ENCODE results near the gene RBM19.

RBM19 gene

DNA sequence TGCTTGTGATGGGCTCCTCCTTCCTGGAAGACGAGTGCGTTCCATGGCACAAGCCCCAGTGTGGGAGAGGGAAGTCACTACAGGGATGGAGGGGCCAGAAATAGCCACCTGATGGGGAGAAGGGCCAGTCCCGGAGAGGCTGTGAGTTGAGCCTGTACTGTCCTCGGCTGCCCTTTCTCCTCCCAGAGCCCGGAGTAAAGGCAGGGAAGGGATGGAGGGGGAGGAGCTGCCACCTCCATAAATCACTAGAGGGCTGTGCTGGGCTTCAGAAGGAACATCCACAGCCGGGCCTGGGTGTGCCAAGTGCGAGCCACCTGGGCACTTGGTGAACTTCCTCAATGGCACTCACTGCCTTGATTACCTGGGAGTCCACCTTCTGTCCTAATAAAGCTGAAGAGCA is 110.1 kb downstream of the RBM19 start:
- H3K4me3 Mint-ChIP-seq, result no peak overlapping the region
- no peak for ATAC-seq (ENCODE audit: low read depth)
- H3K4me1 Mint-ChIP-seq, result no peaks in the 10 kb centered on the region
- DNase-seq (ENCODE audit: low spot score in 2 of 2), result no peak
- H3K27ac Mint-ChIP-seq, result no peak overlapping the region
- no peaks in the 10 kb centered on the region for H3K9me3 Mint-ChIP-seq
- no peaks in the 10 kb centered on the region for H3K27me3 Mint-ChIP-seq
- peaks cover 39% of the 10 kb centered on the region for H3K36me3 Mint-ChIP-seq

DNA sequence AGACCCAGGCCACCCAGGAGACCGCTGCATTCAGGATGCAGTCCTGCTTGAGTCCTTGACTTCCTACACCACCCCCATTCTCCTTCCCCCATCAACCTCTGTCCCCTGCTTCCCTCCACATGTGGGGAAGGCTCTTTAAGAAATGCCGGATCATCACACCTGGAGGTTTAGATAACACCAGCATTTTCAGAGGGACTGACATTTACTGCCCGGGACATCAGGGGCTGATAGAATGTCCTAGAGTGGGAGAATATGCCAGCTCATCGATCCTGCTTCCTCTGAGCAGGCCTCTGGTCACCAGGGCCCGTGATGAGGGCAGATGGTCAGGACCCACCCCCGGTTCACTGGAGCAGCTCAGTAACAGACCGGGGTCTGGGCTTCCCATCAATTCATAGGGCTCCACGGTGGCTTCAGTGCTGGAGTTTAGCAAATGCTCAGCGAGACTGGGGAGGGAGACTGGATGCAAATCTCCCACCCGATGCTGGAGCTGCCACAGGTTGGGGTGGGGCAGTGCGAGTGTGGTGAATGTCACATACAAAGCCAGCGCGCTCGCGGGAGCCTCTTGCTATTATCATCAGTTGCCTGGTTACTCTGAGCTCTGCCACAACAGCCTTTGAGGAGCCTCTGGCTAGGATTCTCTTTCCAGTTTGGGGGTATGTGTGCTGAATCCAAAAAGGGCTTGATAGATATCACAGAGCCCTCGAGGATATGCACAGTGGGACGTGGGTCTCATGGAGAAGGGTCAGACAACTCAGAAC is 111.6 kb downstream of the RBM19 start:
- H3K4me1 Mint-ChIP-seq, result no peaks in the 10 kb centered on the region
- H3K4me3 Mint-ChIP-seq, result no peak overlapping the region
- ATAC-seq (ENCODE audit: low read depth) (no peak), DNase-seq (ENCODE audit: low spot score in 2 of 2) (no peak)
- no peaks in the 10 kb centered on the region for H3K9me3 Mint-ChIP-seq
- peaks cover 40% of the 10 kb centered on the region for H3K36me3 Mint-ChIP-seq
- H3K27ac Mint-ChIP-seq, result no peak overlapping the region
- H3K27me3 Mint-ChIP-seq, result no peaks in the 10 kb centered on the region

DNA sequence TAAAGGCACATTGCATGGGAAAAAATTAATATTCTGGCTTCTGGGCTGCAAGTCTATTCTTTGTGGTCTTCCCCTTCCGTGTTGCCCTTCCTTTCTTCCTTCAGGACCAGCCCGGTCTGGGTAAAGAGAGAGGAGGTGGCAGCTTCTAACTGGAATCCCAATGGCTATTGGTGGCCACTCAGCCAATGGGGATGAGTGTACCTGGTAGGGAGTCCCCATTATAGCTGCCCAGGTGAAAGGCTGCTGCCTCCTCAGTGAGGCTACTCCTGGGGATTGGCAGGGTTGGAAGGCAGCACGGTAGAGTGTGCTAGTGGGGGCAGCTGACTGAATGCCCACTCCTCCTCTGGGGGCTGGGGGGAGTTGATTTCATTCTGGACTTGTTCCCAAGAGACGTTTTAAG is 112.6 kb downstream of the RBM19 start:
- DNase-seq (ENCODE audit: low spot score in 2 of 2) (no peak), ATAC-seq (ENCODE audit: low read depth) (no peak)
- Mint-ChIP-seq H3K36me3 (peaks cover 36% of the 10 kb centered on the region), H3K4me1 (no peaks in the 10 kb centered on the region), H3K27ac (no peak overlapping the region), H3K9me3 (no peaks in the 10 kb centered on the region), H3K4me3 (no peak overlapping the region), H3K27me3 (no peaks in the 10 kb centered on the region)

DNA sequence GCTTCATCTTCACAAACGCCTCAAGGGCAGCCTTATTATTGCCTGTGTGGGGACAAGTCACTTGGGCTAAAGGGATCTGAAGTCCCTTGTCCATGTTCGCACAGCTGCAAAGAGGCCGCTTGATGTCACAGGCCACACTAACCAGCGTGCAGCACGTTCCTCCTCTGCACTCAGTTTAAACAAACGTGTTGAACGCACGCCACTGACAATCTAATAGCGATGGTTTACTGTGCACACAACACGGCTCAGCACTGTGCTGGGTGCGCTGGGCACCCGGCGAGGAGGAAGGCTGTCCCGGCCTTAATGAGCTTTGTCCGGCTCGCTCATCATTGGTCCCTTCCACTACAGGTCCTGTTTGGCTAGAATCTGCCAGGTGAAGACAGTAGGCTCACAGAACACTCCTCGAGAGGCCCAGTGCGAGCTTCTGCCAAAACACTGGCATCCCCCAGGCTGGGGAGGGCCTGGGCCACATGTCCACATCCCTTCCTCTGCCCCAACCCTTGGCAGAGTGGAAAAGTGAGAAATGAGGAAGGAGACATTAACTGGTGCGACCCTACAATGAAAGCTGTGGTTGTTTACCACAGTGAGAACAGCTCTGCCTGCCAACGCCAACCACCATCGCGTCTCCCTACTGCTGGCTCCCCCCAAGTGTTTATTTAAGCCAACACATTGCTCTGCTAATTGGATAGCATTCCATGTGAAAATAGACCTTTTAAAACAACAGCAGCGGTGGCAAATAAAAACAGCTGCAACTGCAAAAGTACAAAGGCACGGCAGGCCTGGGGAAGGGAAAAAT is 113.2 kb downstream of the RBM19 start:
- no peak overlapping the region for H3K4me3 Mint-ChIP-seq
- peaks cover 33% of the 10 kb centered on the region for H3K36me3 Mint-ChIP-seq
- DNase-seq (ENCODE audit: low spot score in 2 of 2) (no peak), ATAC-seq (ENCODE audit: low read depth) (no peak)
- H3K9me3 Mint-ChIP-seq, result no peaks in the 10 kb centered on the region
- H3K27me3 Mint-ChIP-seq, result no peaks in the 10 kb centered on the region
- no peaks in the 10 kb centered on the region for H3K4me1 Mint-ChIP-seq
- H3K27ac Mint-ChIP-seq, result no peak overlapping the region

DNA sequence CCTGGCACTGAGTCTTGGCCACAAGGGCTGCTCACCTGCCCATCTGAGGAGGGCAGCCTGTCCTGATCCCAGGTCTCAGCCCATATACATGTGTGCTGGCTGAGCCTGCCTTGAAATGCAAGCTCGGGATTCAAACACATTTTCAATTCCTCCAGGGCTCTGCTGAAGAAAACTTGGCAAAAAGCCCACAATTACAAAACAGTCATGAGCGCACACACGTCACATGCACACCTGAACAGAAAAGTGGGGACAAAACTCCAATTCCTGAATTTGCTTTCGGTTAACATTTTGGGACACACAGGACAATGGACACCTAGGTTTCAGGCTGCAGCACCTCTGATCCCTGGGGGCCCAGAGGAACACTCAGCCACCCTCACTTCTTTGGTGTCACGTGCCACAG is 113.9 kb downstream of the RBM19 start:
- Mint-ChIP-seq H3K27me3 (no peaks in the 10 kb centered on the region), H3K36me3 (peaks cover 34% of the 10 kb centered on the region), H3K4me1 (no peaks in the 10 kb centered on the region), H3K27ac (no peak overlapping the region), H3K4me3 (no peak overlapping the region), H3K9me3 (no peaks in the 10 kb centered on the region)
- DNase-seq (ENCODE audit: low spot score in 2 of 2) (no peak), ATAC-seq (ENCODE audit: low read depth) (no peak)

DNA sequence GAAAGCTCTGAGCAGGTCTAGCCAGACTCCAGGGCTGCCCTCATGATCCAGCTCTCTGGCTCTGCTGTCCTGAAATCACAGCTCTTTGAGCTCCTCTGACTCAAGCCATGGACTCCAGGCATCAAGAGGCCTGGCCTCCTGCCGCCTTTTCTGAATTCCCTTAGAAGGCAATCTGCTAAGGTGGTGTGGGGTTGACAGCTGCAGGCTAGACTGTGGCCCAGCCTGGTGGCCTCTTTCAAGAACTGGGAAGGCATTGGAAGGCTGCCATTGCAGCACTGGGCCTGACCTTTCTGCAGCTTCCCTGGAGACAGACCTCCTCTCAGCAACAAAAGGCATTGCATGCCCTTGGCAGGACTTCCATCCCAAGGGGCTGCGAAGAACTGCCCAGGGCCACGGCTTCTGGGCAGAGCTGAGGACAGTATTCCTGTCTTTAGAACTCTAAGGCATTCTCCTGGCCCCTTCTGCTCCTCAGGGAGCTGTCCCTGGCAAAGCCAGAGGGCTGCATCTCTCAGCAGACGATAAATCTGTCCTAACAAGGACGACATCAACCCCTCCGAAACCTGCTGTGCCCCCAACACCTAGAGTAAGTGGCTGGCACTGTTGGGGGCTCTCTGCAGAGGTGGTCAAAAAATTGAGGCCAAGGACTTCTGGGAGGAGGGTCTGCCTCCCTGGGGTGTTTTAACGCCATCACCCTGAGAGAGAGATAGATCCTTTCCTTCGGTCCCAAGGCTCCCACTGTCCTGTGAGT is 115.6 kb downstream of the RBM19 start:
- Mint-ChIP-seq H3K4me1 (no peaks in the 10 kb centered on the region), H3K9me3 (no peaks in the 10 kb centered on the region), H3K27ac (no peak overlapping the region), H3K4me3 (no peak overlapping the region), H3K27me3 (no peaks in the 10 kb centered on the region), H3K36me3 (peaks cover 25% of the 10 kb centered on the region)
- DNase-seq (ENCODE audit: low spot score in 2 of 2) (no peak), ATAC-seq (ENCODE audit: low read depth) (no peak)

DNA sequence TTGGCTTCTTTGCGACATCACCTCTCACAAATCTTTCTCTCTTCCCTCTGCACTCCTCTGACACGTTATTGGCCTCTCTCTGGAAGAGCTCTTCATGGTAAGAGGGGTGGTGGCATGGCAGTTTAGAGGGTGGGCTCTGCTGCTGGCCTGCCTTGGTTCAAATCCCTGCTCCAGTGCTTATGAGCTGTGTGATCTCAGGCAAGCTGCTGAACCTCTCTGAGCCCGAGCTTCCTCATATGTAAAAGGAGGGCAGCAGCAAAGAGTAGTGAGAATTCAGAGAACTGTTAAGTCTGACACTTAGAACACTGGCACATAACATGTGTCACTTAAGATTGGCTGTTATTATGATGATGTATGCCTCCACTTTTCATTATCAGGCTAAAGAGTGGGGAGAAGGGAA is 118.3 kb downstream of the RBM19 start:
- peaks cover 25% of the 10 kb centered on the region for H3K36me3 Mint-ChIP-seq
- H3K4me1 Mint-ChIP-seq, result no peaks in the 10 kb centered on the region
- ATAC-seq (ENCODE audit: low read depth) (no peak), DNase-seq (ENCODE audit: low spot score in 2 of 2) (no peak)
- no peaks in the 10 kb centered on the region for H3K27me3 Mint-ChIP-seq
- H3K4me3 Mint-ChIP-seq, result no peak overlapping the region
- no peak overlapping the region for H3K27ac Mint-ChIP-seq
- no peaks in the 10 kb centered on the region for H3K9me3 Mint-ChIP-seq

DNA sequence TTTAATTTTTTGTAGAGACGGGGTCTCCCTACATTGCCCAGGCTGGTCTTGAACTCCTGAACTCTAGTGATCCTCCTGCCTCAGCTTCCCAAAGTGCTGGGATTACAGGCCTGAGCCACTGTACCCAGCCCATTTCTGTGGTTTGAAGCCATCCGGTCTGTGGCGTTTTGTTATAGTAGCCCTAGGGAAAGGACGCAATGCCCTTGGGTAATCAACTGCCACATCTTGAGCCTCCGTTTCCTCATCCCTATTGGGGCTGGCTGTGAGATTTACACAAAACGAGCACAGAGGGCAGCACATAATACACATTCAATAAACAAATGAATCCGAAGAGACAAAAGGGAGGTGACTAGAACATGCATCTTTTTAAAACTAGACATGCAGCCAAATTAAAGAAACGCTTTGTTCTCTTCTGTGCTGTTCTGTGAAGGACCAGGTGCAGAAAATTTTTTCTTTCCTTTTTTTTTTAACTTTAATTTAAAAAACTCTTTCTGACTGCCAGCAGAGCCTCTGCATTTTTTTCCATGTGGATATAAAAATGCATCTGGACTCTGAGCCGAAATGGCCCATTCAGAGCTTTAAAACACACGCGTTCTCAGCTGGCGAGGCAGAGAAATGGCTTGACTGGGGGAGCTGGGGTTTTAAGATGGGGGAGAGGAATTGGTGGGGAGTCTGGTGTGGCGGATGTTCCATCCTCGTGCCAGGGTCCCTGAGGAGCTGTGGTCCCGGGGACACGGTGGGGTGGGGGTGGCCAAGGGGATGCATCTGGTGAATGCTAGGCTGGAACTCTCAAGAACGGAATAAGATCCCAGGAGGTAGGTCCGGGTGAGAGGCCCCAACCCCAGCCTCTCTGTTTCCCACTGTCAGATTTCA is 119.0 kb downstream of the RBM19 start:
- H3K4me3 Mint-ChIP-seq, result no peak overlapping the region

DNA sequence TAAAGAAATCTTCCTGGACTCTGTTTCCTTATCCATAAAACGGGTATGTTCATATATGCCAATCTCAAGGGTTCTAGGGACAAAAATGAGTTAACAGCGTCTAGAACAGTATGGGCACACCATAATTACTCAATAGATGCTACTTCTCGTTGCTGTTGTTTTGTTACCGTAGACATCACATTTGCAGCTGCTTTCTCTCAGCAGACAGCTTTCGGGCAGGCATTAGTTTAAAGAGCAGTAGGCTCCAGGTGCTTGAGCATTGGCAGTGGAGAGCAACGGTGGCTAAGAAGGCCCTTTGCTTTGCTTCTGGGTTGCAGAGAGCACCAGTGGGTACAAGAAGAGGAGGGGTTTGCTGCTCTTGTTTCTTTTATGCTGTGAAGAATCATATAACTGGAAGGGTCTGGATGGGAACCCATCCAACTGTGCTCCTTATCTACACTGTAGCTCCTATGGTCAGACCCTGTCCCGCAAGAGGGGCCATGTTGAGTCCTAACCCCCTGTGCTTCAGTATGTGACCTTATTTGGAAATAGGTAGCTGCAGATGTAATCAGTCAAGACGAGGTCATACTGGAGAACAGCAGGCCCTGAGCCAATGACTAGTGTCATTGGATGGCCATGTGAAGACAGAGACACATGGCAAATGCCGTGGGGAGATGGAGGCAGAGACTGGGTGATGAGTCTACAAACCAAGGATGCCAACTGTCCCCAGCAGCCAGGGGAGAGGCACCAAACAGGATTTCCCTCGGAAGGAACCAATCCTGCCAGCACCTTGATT is 120.0 kb downstream of the RBM19 start:
- H3K4me3 Mint-ChIP-seq, result no peak overlapping the region
- H3K4me1 Mint-ChIP-seq, result no peaks in the 10 kb centered on the region
- H3K9me3 Mint-ChIP-seq, result no peaks in the 10 kb centered on the region
- DNase-seq (ENCODE audit: low spot score in 2 of 2), result no peak
- H3K27me3 Mint-ChIP-seq, result no peaks in the 10 kb centered on the region
- no peak overlapping the region for H3K27ac Mint-ChIP-seq
- H3K36me3 Mint-ChIP-seq, result peaks cover 26% of the 10 kb centered on the region
- ATAC-seq (ENCODE audit: low read depth), result no peak

More for the DNA sequence above, 119.0 kb downstream of the RBM19 start:
- Mint-ChIP-seq H3K9me3 (no peaks in the 10 kb centered on the region), H3K4me1 (no peaks in the 10 kb centered on the region), H3K27me3 (no peaks in the 10 kb centered on the region), H3K27ac (no peak overlapping the region), H3K36me3 (peaks cover 27% of the 10 kb centered on the region)
- no peak for ATAC-seq (ENCODE audit: low read depth)
- DNase-seq (ENCODE audit: low spot score in 2 of 2), result no peak

DNA sequence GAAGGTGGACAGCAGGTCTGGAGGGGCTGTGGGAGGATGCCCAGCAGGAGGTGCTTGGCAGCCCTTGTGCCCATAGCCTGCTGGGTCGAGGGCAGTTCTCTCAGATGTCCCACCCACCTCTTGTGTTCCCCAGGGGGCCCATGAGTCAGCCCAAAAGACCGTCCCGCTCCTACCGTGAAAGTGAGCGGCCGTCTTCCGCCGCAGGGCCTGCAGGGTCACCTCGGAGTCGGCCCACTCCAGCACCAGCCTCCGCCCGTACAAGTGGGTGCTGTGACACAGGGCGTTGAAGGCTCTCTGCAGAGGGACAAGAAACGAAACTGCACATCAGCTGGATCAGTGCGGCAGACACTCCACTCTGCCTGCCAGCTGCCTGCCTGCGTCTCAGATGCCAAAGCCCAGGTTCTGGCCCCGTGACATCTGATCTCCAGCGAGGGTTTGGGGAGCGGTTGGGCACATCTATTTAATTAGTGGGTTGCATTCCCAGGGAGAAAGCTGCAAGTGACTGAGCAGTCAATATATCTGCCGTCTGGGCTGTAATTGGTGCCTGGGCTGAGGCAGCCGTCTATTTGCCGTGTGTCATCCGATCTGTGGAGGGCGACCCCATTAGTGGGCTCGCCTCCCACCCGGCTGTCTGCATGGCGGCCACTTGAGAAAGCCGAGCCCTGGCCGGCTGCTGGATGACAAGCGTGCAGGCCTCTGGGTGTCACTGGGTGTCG is 121.5 kb downstream of the RBM19 start:
- DNase-seq (ENCODE audit: low spot score in 2 of 2), result no peak
- H3K36me3 Mint-ChIP-seq, result peaks cover 28% of the 10 kb centered on the region

DNA sequence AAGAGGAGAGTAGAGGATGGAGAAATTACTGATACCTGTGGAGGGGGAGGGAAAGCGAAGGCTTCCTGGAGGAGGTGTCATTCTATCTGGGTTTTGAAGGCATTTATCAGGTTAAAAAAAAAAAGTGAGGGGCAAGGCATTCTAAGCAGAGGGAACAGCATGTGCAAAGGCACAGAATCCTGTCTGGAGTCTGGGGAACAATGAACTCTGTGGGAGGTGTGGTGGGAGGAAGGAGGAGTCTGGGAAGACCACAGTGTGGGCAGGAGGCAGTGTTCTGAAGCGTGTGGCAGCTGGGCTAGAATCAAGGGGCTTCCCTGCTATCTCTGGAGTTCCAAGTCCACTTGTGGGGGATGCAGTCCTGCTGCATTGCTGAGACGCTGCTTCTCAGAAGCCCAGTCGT is 123.4 kb downstream of the RBM19 start:
- H3K36me3 Mint-ChIP-seq, result peaks cover 25% of the 10 kb centered on the region
- no peak overlapping the region for H3K4me3 Mint-ChIP-seq
- ATAC-seq (ENCODE audit: low read depth), result no peak
- no peaks in the 10 kb centered on the region for H3K27me3 Mint-ChIP-seq
- no peak overlapping the region for H3K27ac Mint-ChIP-seq
- DNase-seq (ENCODE audit: low spot score in 2 of 2), result no peak
- H3K4me1 Mint-ChIP-seq, result no peaks in the 10 kb centered on the region
- H3K9me3 Mint-ChIP-seq, result no peaks in the 10 kb centered on the region

More for the DNA sequence above, 121.5 kb downstream of the RBM19 start:
- H3K4me1 Mint-ChIP-seq, result no peaks in the 10 kb centered on the region
- H3K27me3 Mint-ChIP-seq, result no peaks in the 10 kb centered on the region
- no peaks in the 10 kb centered on the region for H3K9me3 Mint-ChIP-seq
- H3K27ac Mint-ChIP-seq, result no peak overlapping the region
- no peak overlapping the region for H3K4me3 Mint-ChIP-seq
- ATAC-seq (ENCODE audit: low read depth), result no peak

DNA sequence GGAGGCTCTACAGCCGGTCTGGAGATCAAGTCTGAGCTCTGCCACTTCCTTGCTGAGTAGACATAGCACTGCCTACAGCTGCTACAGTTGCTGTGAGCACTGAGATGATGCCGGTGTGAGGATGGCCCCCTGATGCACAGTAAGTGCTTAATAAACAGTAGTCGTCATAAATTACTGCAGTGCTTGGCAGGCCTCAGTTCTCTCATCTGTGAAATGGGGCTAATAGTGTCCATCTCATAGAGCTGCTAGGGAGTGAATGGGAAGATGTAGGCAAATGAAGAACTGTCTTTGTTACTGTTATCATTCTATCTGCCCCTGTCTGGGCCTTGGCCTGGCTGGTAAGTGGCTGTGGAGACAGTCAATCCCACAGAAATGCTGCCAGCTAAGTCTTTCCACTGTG is 124.3 kb downstream of the RBM19 start:
- ATAC-seq (ENCODE audit: low read depth), result no peak
- Mint-ChIP-seq H3K4me3 (no peak overlapping the region), H3K27me3 (no peaks in the 10 kb centered on the region), H3K9me3 (no peaks in the 10 kb centered on the region), H3K4me1 (peaks cover 6% of the 10 kb centered on the region), H3K36me3 (peaks cover 30% of the 10 kb centered on the region), H3K27ac (no peak overlapping the region)
- no peak for DNase-seq (ENCODE audit: low spot score in 2 of 2)
